PC-9 (cell line): Measurements from ENCODE around the gene ATAD3A. TPM values are rescaled to one million over a fixed set of nuclear protein-coding genes. Genes with fewer than 3 reads are reported as not detected.
A peak's percentile ranks its signal among the peaks of the same experiment; 100 is the strongest.

ENCODE experiments used
- BruUV-seq: library from RNA; stranded (reverse); fragments of 400-500 nt; replicated peaks from 2 replicates; lab custom pipeline; 2021; lab: Mats Ljungman, UMichigan
- CTCF ChIA-PET: fragments of 300-600 bp; sonication (Branson Sonifier 250); formaldehyde crosslinking; loops from one replicate; lab custom pipeline; 2022; ENCODE audit warnings: antibody characterized with exemption; lab: Charles Lee
- POLR2A ChIA-PET: fragments of 300-600 bp; sonication (Branson Sonifier 250); formaldehyde crosslinking; loops from one replicate; lab custom pipeline; 2022; ENCODE audit warnings: antibody characterized with exemption; ENCODE audit not compliant: unreplicated experiment; lab: Charles Lee
- DNase-seq, 2 experiments: peaks; one replicate each; pipeline versions ENCODE4 v3.0.0 to v3.0.0-alpha.2; 2015 to 2022; ENCODE audit warnings: mixed read lengths in 1 of 2
- H2AFZ ChIP-seq: fragments of 200-600 bp; sonication (generic); 2 replicates; pipeline ENCODE4 v1.8.1; 2017; ENCODE audit warnings: antibody characterized with exemption
- H3F3A ChIP-seq: fragments of 200-600 bp; sonication (generic); 2 replicates; pipeline ENCODE4 v1.8.1; 2017; ENCODE audit warnings: antibody characterized with exemption, mild to moderate bottlenecking, low read depth; ENCODE audit not compliant: insufficient read depth
- H3K27ac ChIP-seq: fragments of 200-600 bp; sonication (generic); 2 replicates; pipeline ENCODE4 v1.6.1; 2016; ENCODE audit warnings: mixed run types
- H3K27me3 ChIP-seq: fragments of 200-600 bp; sonication (generic); 2 replicates; pipeline ENCODE4 v1.6.1; 2016; ENCODE audit warnings: low read depth, mixed run types; ENCODE audit not compliant: insufficient read depth
- H3K36me3 ChIP-seq: fragments of 200-600 bp; sonication (generic); 2 replicates; pipeline ENCODE4 v1.6.1; 2016; ENCODE audit warnings: low read depth, mixed run types
- H3K4me1 ChIP-seq: fragments of 200-600 bp; sonication (generic); replicated peaks from 2 replicates; pipeline ENCODE4 v1.6.1; 2016; ENCODE audit warnings: mixed run types; ENCODE audit not compliant: insufficient read depth
- H3K4me2 ChIP-seq: fragments of 200-600 bp; sonication (generic); 2 replicates; pipeline ENCODE4 v1.6.1; 2017; ENCODE audit warnings: mixed run types
- H3K4me3 ChIP-seq: fragments of 200-600 bp; sonication (generic); 2 replicates; pipeline ENCODE4 v1.6.1; 2016; ENCODE audit warnings: mixed run types
- H3K79me2 ChIP-seq: fragments of 200-600 bp; sonication (generic); 2 replicates; pipeline ENCODE4 v1.6.1; 2017; ENCODE audit warnings: low read depth, mixed run types
- H3K9me2 ChIP-seq: fragments of 200-600 bp; sonication (generic); 2 replicates; pipeline ENCODE4 v1.8.1; 2017; ENCODE audit warnings: mild to moderate bottlenecking; ENCODE audit not compliant: insufficient read depth
- H3K9me3 ChIP-seq: fragments of 200-600 bp; sonication (generic); 2 replicates; pipeline ENCODE4 v1.8.1; 2016; ENCODE audit warnings: low read depth; ENCODE audit not compliant: insufficient read depth
- H4K20me1 ChIP-seq: fragments of 200-600 bp; sonication (generic); 2 replicates; pipeline ENCODE4 v1.8.1; 2017; ENCODE audit not compliant: insufficient read depth
- CTCF ChIP-seq: fragments of 200-600 bp; sonication (generic); conservative IDR thresholded peaks from 2 replicates; pipeline ENCODE4 v1.6.1; 2017; ENCODE audit warnings: mixed run types, antibody characterized with exemption, mild to moderate bottlenecking, moderate library complexity
- EZH2 ChIP-seq: fragments of 200-600 bp; sonication (generic); IDR thresholded peaks from 2 replicates; pipeline ENCODE4 v1.8.0; 2017; ENCODE audit warnings: antibody characterized with exemption, low read depth
- intact Hi-C: fragments of 100-400 bp; cut with micrococcal nuclease; formaldehyde crosslinking; loops from one replicate; pipeline ENCODE4 v1.10.0; 2022; ENCODE audit not compliant: unreplicated experiment
- total RNA-seq: library from RNA; stranded (reverse); gene quantifications from 2 replicates; pipeline ENCODE4 v1.2.3, GENCODE V29; 2021

Gene ATAD3A
- total RNA-seq, 1 experiment from 2014 or later, result 43.6 TPM

- intact Hi-C loops, result no loop called here
- Histone ChIP-seq H3K9me2 (no peaks in the 10 kb centered on the region), H4K20me1 (peaks cover 44% of the 10 kb centered on the region), H3K36me3 (no peaks in the 10 kb centered on the region; the same call in 1 of the 2 replicates), H3K4me3 (no peak overlapping the region), H3K4me2 (no peak overlapping the region), H3K27me3 (no peaks in the 10 kb centered on the region), H3K9me3 (no peaks in the 10 kb centered on the region), H3K27ac (no peak overlapping the region), H3K4me1 (no peaks in the 10 kb centered on the region), H2AFZ (no peak overlapping the region), H3F3A (peaks cover 12% of the 10 kb centered on the region; the same call in 1 of the 2 replicates), H3K79me2 (peaks cover 14% of the 10 kb centered on the region; the same call in 1 of the 2 replicates)
- ChIA-PET POLR2A (interaction anchor here (0.7 kb wide), 1 partner anchor 203 kb away, joined by 3 read pairs; no protein-coding TSS in a partner anchor), CTCF (no interaction called here)
- DNase-seq, result no peak
- BruUV-seq, result no TSS peak
- TF ChIP-seq EZH2 (no peak), CTCF (peak; percentile 31; the same call in 1 of the 2 replicates)
These were observed 38.9 kb downstream of the ATAD3A start for GRCh38 chr1:1550591-1551432.

- ChIA-PET CTCF (no interaction called here), POLR2A (interaction anchor here (0.7 kb wide), 1 partner anchor 204 kb away, joined by 3 read pairs; no protein-coding TSS in a partner anchor)
- H3F3A ChIP-seq, result peaks cover 14% of the 10 kb centered on the region; the same call in 1 of the 2 replicates
- intact Hi-C loops, result no loop called here
- TF ChIP-seq CTCF, result no peak
- TF ChIP-seq EZH2, result no peak
- H3K4me1 ChIP-seq, result no peaks in the 10 kb centered on the region
- H3K27ac ChIP-seq, result no peak overlapping the region
- H3K4me2 ChIP-seq, result no peak overlapping the region
- H2AFZ ChIP-seq, result no peak overlapping the region
- no peaks in the 10 kb centered on the region for H3K9me3 ChIP-seq
- peaks cover 48% of the 10 kb centered on the region for H4K20me1 ChIP-seq
- DNase-seq, result no peak
- H3K27me3 ChIP-seq, result no peaks in the 10 kb centered on the region
- H3K79me2 ChIP-seq, result peaks cover 14% of the 10 kb centered on the region; the same call in 1 of the 2 replicates
- H3K36me3 ChIP-seq, result no peaks in the 10 kb centered on the region
- BruUV-seq, result no TSS peak
- H3K4me3 ChIP-seq, result no peak overlapping the region
- no peaks in the 10 kb centered on the region for H3K9me2 ChIP-seq
These were observed 39.7 kb downstream of the ATAD3A start for GRCh38 chr1:1551524-1552262.

GRCh38 chr1:1552263-1552639 lies 40.3 kb downstream of the ATAD3A start:
- no peak for TF ChIP-seq EZH2
- DNase-seq, result no peak
- no peaks in the 10 kb centered on the region for H3K36me3 ChIP-seq
- ChIA-PET POLR2A (no interaction called here), CTCF (no interaction called here)
- H3K79me2 ChIP-seq, result peaks cover 14% of the 10 kb centered on the region; the same call in 1 of the 2 replicates
- H3K27ac ChIP-seq, result no peak overlapping the region
- no peak overlapping the region for H3K4me3 ChIP-seq
- no peaks in the 10 kb centered on the region for H3K4me1 ChIP-seq
- no peak overlapping the region for H3K4me2 ChIP-seq
- H4K20me1 ChIP-seq, result peaks cover 48% of the 10 kb centered on the region
- intact Hi-C loops, result no loop called here
- H3K9me2 ChIP-seq, result no peaks in the 10 kb centered on the region
- BruUV-seq, result no TSS peak
- no peak overlapping the region for H2AFZ ChIP-seq
- peaks cover 14% of the 10 kb centered on the region; the same call in 1 of the 2 replicates for H3F3A ChIP-seq
- no peaks in the 10 kb centered on the region for H3K27me3 ChIP-seq
- H3K9me3 ChIP-seq, result no peaks in the 10 kb centered on the region
